Stimulated activated CD8-positive, alpha-beta memory T cell treated with anti-CD3 and anti-CD28 coated beads, Interleukin-15, amount 100 ng/mL, for 4 hours (primary cell): ENCODE measurements around the gene RPA3.

Source experiments
- DNase-seq, 2 donors: peaks; one replicate each; pipeline ENCODE4 v3.0.0-alpha.2; 2020; ENCODE audit warnings: low read depth in 2 of 2

RPA3 gene

DNA sequence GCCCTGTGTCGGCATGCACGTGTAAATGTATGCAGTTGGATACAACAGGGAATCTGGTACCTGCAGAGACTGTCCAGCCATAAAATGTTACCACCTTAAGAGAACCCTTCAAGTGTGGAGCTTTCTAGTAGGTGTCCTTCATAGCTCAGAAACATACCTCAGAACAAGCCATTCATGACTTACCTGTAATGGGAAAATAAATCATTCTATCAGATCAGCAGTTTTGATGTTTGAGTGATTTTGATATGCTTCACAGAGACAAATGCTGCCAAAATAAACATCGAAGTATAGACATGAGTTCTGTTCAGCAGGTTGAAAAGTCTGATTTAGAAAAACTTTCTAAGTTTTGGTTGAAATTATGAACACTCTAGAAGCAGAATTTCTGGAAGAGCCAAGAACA lies 111.4 kb downstream of the RPA3 start:
- DNase-seq = no peak

DNA sequence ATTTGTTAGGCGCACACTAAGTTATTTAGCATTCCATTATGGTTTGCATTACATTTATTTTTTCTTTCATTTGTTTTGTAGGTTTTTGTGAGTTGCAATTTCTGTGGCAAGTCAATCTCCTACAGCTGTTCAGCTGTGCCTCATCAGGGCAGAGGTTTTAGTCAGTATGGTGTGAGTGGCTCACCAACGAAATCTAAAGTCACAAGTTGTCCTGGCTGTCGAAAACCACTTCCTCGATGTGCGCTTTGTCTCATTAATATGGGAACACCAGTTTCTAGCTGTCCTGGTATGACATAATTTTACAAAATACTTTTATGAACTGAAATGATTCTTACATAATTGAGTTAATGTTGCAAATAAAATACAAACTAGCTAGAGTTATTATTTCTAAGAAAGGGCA lies 122.2 kb downstream of the RPA3 start:
- DNase-seq = no peak

DNA sequence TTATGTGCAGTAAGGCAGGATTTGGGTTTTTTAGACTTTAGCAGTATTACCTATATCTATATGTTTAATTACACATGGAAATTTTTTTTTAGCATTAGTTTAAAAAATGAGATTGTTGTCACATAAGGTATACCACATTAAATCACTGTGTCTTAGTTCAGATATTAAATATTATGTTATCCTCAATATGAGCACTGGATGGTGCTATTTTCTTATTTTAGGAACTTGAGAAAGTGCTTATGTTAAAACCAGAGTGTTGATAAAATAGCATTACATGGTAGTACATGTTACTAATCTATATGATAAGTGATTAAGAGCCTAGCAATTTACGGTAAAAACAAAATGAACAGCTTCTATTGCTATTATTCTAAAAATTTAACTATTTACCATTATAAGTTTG lies 123.0 kb downstream of the RPA3 start:
- DNase-seq = no peak
